ENCODE results near the gene CARD19. TPM values are rescaled to one million over a fixed set of nuclear protein-coding genes. Genes with fewer than 3 reads are reported as not detected.

Gene CARD19
- polyA plus RNA-seq, 1 donor (not counting 4 experiments of a cell fraction or from before 2014, with no cell fraction given): 36.7 TPM

DNA sequence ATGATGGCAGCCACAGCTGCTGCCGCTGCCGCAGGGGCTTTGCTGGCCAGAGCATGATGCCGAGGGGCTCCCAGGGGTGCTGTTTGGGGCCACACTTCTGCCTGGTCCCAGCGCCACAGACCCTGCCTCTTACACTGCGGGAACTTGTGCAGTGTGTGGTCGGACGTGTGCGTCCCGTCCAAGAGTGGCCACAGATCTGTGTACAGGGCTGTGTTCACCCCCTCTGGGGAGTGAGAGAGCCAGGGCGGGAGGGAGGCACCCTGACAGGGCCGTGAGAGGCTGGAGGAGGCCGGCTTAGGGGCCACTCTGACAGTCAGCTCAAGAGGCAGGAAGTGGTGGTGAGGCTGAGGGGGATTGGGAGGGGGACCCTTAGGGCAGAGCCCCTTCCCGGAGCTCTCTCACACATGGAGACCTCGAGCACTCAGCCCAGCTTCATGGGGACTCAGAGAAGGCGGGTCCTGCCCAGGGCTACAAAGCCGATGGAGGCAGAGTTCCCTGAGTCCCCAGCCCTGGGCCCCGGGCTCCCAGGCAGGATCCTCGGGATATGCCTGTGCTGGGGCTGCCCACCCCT lies 13.1 kb upstream of the CARD19 start:
- dilution Hi-C loops (cut with MboI; ENCODE audit: extremely low pct_ligation_motif_present, low sequenced_read_pairs): no loop called here
- H3K79me2 ChIP-seq (ENCODE audit: control insufficient read depth, insufficient read depth, low read length): no peaks in the 10 kb centered on the region
- TF ChIP-seq EZH2 (IDR thresholded peaks at IDR 0.05; ENCODE audit: low read length): no peak
- TF ChIP-seq, protein P1, sequence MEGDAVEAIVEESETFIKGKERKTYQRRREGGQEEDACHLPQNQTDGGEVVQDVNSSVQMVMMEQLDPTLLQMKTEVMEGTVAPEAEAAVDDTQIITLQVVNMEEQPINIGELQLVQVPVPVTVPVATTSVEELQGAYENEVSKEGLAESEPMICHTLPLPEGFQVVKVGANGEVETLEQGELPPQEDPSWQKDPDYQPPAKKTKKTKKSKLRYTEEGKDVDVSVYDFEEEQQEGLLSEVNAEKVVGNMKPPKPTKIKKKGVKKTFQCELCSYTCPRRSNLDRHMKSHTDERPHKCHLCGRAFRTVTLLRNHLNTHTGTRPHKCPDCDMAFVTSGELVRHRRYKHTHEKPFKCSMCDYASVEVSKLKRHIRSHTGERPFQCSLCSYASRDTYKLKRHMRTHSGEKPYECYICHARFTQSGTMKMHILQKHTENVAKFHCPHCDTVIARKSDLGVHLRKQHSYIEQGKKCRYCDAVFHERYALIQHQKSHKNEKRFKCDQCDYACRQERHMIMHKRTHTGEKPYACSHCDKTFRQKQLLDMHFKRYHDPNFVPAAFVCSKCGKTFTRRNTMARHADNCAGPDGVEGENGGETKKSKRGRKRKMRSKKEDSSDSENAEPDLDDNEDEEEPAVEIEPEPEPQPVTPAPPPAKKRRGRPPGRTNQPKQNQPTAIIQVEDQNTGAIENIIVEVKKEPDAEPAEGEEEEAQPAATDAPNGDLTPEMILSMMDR (optimal IDR thresholded peaks at IDR 0.05 in 1 of 3, IDR thresholded peaks at IDR 0.05 in 1 of 3, conservative IDR thresholded peaks at IDR 0.05 in 1 of 3; ENCODE audit: extremely low read depth in 1 of 3, insufficient read depth in 2 of 3, low read length in 3 of 3): no peak
- H3K27ac ChIP-seq (ENCODE audit: control insufficient read depth, insufficient read depth, low read length): no peak overlapping the region
- H3K4me3 ChIP-seq (ENCODE audit: control insufficient read depth in 2 of 3, extremely low read depth in 1 of 3, insufficient read depth in 2 of 3, low read depth in 1 of 3, low read length in 3 of 3): no peak overlapping the region
- H3K4me2 ChIP-seq (ENCODE audit: control insufficient read depth, extremely low read depth, insufficient read depth, low read depth, low read length): no peak overlapping the region
- H3K4me1 ChIP-seq (ENCODE audit: control insufficient read depth, extremely low read depth, insufficient read depth, low read length): no peaks in the 10 kb centered on the region
- H3K9me1 ChIP-seq (ENCODE audit: control insufficient read depth, extremely low read depth, insufficient read depth, low read length): no peaks in the 10 kb centered on the region
- H2AFZ ChIP-seq (ENCODE audit: control insufficient read depth, low read length): no peak overlapping the region
- no peaks in the 10 kb centered on the region for H3K27me3 ChIP-seq (ENCODE audit: control insufficient read depth, extremely low read depth, insufficient read depth, low read length)
- H4K20me1 ChIP-seq (ENCODE audit: control insufficient read depth, extremely low read depth, insufficient read depth, low read length): no peaks in the 10 kb centered on the region
- H3K9me3 ChIP-seq (ENCODE audit: control insufficient read depth, low read depth, low read length): no peaks in the 10 kb centered on the region
- no peaks in the 10 kb centered on the region for H3K36me3 ChIP-seq (ENCODE audit: control insufficient read depth in 2 of 2, extremely low read depth in 1 of 2, insufficient read depth in 2 of 2, low read length in 2 of 2)
- DNase-seq (ENCODE audit: low read depth, low spot score): no peak
- no peak overlapping the region for H3K9ac ChIP-seq (ENCODE audit: control insufficient read depth, extremely low read depth, insufficient read depth, low read length)
- FAIRE-seq: no peak

DNA sequence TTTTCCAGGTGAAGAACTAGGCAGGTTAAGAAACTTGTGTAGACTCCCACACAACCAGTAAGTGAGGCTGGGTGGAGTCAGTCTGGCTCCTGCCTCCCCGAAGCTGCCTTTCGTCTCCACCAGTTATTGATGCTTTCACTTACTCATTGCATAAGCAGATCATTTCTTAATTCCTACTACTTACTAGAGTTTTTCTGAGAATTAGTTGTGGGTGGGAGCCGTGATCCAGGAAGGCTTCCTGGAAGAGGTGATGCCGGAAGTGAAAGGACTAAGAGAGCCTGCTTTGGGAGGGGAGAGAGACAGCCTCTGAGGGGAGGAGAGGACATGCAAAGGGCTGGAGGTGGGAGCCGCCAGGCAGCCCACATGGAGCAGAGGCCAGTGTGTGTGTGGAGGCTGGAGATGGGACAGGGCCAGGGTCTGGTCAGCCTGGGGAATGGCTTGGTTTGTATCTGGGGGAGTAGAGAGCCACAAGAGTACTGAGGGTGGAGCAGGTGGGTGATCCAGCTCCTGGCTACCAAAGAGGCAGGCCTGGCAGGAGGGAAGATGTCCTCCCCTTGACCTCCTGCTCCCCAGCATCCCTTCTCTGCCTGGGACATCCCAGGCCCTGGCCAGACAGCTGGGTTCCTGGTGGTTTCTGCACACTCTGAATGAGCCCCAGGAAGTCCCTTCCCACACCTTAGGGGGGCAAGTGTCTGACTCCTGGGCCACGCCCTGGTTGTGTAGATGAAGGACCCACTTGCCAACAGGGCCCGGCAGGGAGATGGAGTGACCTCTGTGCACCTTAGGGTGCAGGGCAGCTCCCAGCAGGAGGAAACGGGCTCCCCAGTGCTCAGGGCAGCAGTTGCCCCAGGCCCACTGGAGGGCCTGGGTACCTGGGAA lies 12.2 kb upstream of the CARD19 start:
- Histone ChIP-seq H3K4me1 (ENCODE audit: control insufficient read depth, extremely low read depth, insufficient read depth, low read length) (no peaks in the 10 kb centered on the region), H3K36me3 (ENCODE audit: control insufficient read depth in 2 of 2, extremely low read depth in 1 of 2, insufficient read depth in 2 of 2, low read length in 2 of 2) (no peaks in the 10 kb centered on the region), H3K9me3 (ENCODE audit: control insufficient read depth, low read depth, low read length) (peaks cover 3% of the 10 kb centered on the region), H3K79me2 (ENCODE audit: control insufficient read depth, insufficient read depth, low read length) (no peaks in the 10 kb centered on the region), H2AFZ (ENCODE audit: control insufficient read depth, low read length) (no peak overlapping the region), H3K9me1 (ENCODE audit: control insufficient read depth, extremely low read depth, insufficient read depth, low read length) (no peaks in the 10 kb centered on the region), H3K4me2 (ENCODE audit: control insufficient read depth, extremely low read depth, insufficient read depth, low read depth, low read length) (no peak overlapping the region), H3K9ac (ENCODE audit: control insufficient read depth, extremely low read depth, insufficient read depth, low read length) (no peak overlapping the region), H3K27ac (ENCODE audit: control insufficient read depth, insufficient read depth, low read length) (no peak overlapping the region), H4K20me1 (ENCODE audit: control insufficient read depth, extremely low read depth, insufficient read depth, low read length) (no peaks in the 10 kb centered on the region), H3K27me3 (ENCODE audit: control insufficient read depth, extremely low read depth, insufficient read depth, low read length) (no peaks in the 10 kb centered on the region), H3K4me3 (ENCODE audit: control insufficient read depth in 2 of 3, extremely low read depth in 1 of 3, insufficient read depth in 2 of 3, low read depth in 1 of 3, low read length in 3 of 3) (no peak overlapping the region)
- TF ChIP-seq, protein P1 (optimal IDR thresholded peaks at IDR 0.05 in 1 of 3, IDR thresholded peaks at IDR 0.05 in 1 of 3, conservative IDR thresholded peaks at IDR 0.05 in 1 of 3; ENCODE audit: extremely low read depth in 1 of 3, insufficient read depth in 2 of 3, low read length in 3 of 3): no peak
- no peak for TF ChIP-seq EZH2 (IDR thresholded peaks at IDR 0.05; ENCODE audit: low read length)
- no peak for DNase-seq (ENCODE audit: low read depth, low spot score)
- FAIRE-seq: no peak
- dilution Hi-C loops (cut with MboI; ENCODE audit: extremely low pct_ligation_motif_present, low sequenced_read_pairs): no loop called here
